WTC11 (cell line): ENCODE data around the gene NELFCD. TPM values are rescaled to one million over a fixed set of nuclear protein-coding genes. Genes with fewer than 3 reads are reported as not detected.

ENCODE experiments used
- AR ChIP-seq: fragments of 250-450 bp; sonication (Bioruptor Pico); IDR thresholded peaks from 2 replicates; pipeline ENCODE4 v1.9.0; 2021; ENCODE audit warnings: mild to moderate bottlenecking
- ARID4B ChIP-seq: sonication (generic); formaldehyde crosslinking; IDR thresholded peaks from 2 replicates; pipeline ENCODE4 v1.8.0; 2023; ENCODE audit warnings: missing genetic modification reagents, mild to moderate bottlenecking, borderline replicate concordance
- ATF3 ChIP-seq: sonication (generic); formaldehyde crosslinking; conservative IDR thresholded peaks from 2 replicates; pipeline ENCODE4 v1.8.1; 2022; ENCODE audit warnings: mild to moderate bottlenecking, missing genetic modification reagents
- CBFB ChIP-seq: sonication (generic); formaldehyde crosslinking; IDR thresholded peaks from 2 replicates; pipeline ENCODE4 v1.8.1; 2022; ENCODE audit warnings: mild to moderate bottlenecking, low read depth, missing genetic modification reagents
- CDX4 ChIP-seq: fragments of 250-450 bp; sonication (Bioruptor Pico); IDR thresholded peaks from 2 replicates; pipeline ENCODE4 v1.9.0; 2021; ENCODE audit warnings: moderate library complexity, mild to moderate bottlenecking, inconsistent platforms, borderline replicate concordance
- CREM ChIP-seq: sonication (generic); formaldehyde crosslinking; IDR thresholded peaks from 2 replicates; pipeline ENCODE4 v1.8.1; 2022; ENCODE audit warnings: mild to moderate bottlenecking, missing genetic modification reagents, moderate library complexity
- E2F1 ChIP-seq: sonication (generic); formaldehyde crosslinking; IDR thresholded peaks from 2 replicates; pipeline ENCODE4 v1.8.0; 2022; ENCODE audit warnings: mild to moderate bottlenecking, missing genetic modification reagents
- NFYB ChIP-seq: sonication (generic); formaldehyde crosslinking; conservative IDR thresholded peaks from 2 replicates; pipeline ENCODE4 v1.8.0; 2022; ENCODE audit warnings: low read depth, missing genetic modification reagents
- OVOL2 ChIP-seq: fragments of 250-450 bp; sonication (Bioruptor Pico); IDR thresholded peaks from 2 replicates; pipeline ENCODE4 v1.9.0; 2021; ENCODE audit warnings: mild to moderate bottlenecking, borderline replicate concordance
- RELA ChIP-seq: sonication (generic); formaldehyde crosslinking; IDR thresholded peaks from 2 replicates; pipeline ENCODE4 v1.8.1; 2022; ENCODE audit warnings: missing genetic modification reagents, mild to moderate bottlenecking, borderline replicate concordance
- RORB ChIP-seq: fragments of 250-450 bp; sonication (Bioruptor Pico); IDR thresholded peaks from 2 replicates; pipeline ENCODE4 v1.9.0; 2021; ENCODE audit warnings: mild to moderate bottlenecking
- SMAD4 ChIP-seq: sonication (generic); formaldehyde crosslinking; IDR thresholded peaks from 2 replicates; pipeline ENCODE4 v1.8.0; 2022; ENCODE audit warnings: mild to moderate bottlenecking, missing genetic modification reagents
- USF2 ChIP-seq: sonication (generic); formaldehyde crosslinking; IDR thresholded peaks from 2 replicates; pipeline ENCODE4 v1.8.1; 2023; ENCODE audit warnings: mild to moderate bottlenecking, missing genetic modification reagents, moderate library complexity
- ZBTB21 ChIP-seq: sonication (generic); formaldehyde crosslinking; IDR thresholded peaks from 2 replicates; pipeline ENCODE4 v1.8.1; 2023; ENCODE audit warnings: mild to moderate bottlenecking, missing genetic modification reagents, borderline replicate concordance
- ZNF281 ChIP-seq: sonication (generic); formaldehyde crosslinking; IDR thresholded peaks from 2 replicates; pipeline ENCODE4 v1.8.0; 2023; ENCODE audit warnings: mild to moderate bottlenecking, missing genetic modification reagents
- ZNF425 ChIP-seq: fragments of 250-450 bp; sonication (Bioruptor Pico); conservative IDR thresholded peaks from 2 replicates; pipeline ENCODE4 v1.9.0; 2021; ENCODE audit warnings: mild to moderate bottlenecking
- ZNF532 ChIP-seq: fragments of 250-450 bp; sonication (Bioruptor Pico); IDR thresholded peaks from 2 replicates; pipeline ENCODE4 v1.9.0; 2021; ENCODE audit warnings: mild to moderate bottlenecking, borderline replicate concordance
- total RNA-seq: library from RNA; stranded (reverse); gene quantifications from 3 replicates; pipeline ENCODE4 v1.2.3, GENCODE V29; 2021

The NELFCD gene
- total RNA-seq, 1 experiment from 2014 or later: 66.9 TPM

GRCh38 chr20:59042151-59042795, 61.2 kb downstream of the NELFCD start, which contains the start of gene PRELID3B (continued):
- TF ChIP-seq ZNF532 (CRISPR knock-in tag) (no peak), AR (CRISPR knock-in tag) (no peak), CDX4 (CRISPR knock-in tag) (no peak), RELA (CRISPR knock-in tag) (peak; percentile 75; the same call in 1 of the 2 replicates), CBFB (no peak), ZNF281 (peak; percentile 75; the same call in 1 of the 2 replicates), NFYB (no peak), USF2 (no peak), CREM (CRISPR knock-in tag) (peak; percentile 67; the same call in 1 of the 2 replicates), ATF3 (CRISPR knock-in tag) (no peak), ZBTB21 (CRISPR knock-in tag) (peak; percentile 61; the same call in 1 of the 2 replicates), OVOL2 (CRISPR knock-in tag) (no peak), ZNF425 (CRISPR knock-in tag) (no peak), RORB (no peak), ARID4B (0 out of 2 replicates have a peak, but pooled peaks have one; percentile 60), SMAD4 (CRISPR knock-in tag) (no peak), E2F1 (peak; percentile 80; the same call in 1 of the 2 replicates)
